ENCODE results near the gene BOD1. TPM values are rescaled to one million over a fixed set of nuclear protein-coding genes. Genes with fewer than 3 reads are reported as not detected.

Gene BOD1
- total and polyA plus RNA-seq, 2 of the 8 experiments (the other 6 are each of a cell fraction or from before 2014, with no cell fraction given) = 107 to 149 TPM

GRCh38 chr5:173642895-173643481 lies 26.5 kb upstream of the BOD1 start:
- Histone ChIP-seq H3K9ac (replicated peaks in 1 of 4; ENCODE audit: extremely low read depth in 1 of 4, low read depth in 3 of 4, low read length in 3 of 4) (no peak overlapping the region), H4K5ac (ENCODE audit: insufficient read length, low read depth, low read length) (no peak overlapping the region), H3K14ac (ENCODE audit: insufficient read length) (no peak overlapping the region), H3K79me1 (ENCODE audit: low read depth, low read length) (no peaks in the 10 kb centered on the region), H2BK5ac (ENCODE audit: low read depth, low read length) (no peak overlapping the region), H2BK15ac (ENCODE audit: low read length) (no peak overlapping the region), H3K9me3 (ENCODE audit: insufficient read depth in 2 of 2, low read depth in 1 of 2, low read length in 1 of 2) (no peaks in the 10 kb centered on the region), H3K27me3 (replicated peaks in 1 of 4; ENCODE audit: control insufficient read depth in 3 of 4, extremely low read depth in 1 of 4, insufficient read depth in 3 of 4, low read length in 3 of 4) (no peaks in the 10 kb centered on the region), H3K4me3 (ENCODE audit: extremely low read depth in 1 of 4, insufficient read depth in 2 of 4, low read depth in 3 of 4, low read length in 4 of 4) (no peak overlapping the region), H2BK12ac (ENCODE audit: low read depth, low read length) (peak overlapping the region; percentile 45; the same call in 1 of the 2 replicates), H3K4me2 (ENCODE audit: insufficient read depth in 1 of 2, low read depth in 2 of 2, low read length in 2 of 2) (no peak overlapping the region), H4K8ac (ENCODE audit: extremely low read depth, insufficient read depth, low read length) (no peak overlapping the region), H4K91ac (replicated peaks; ENCODE audit: insufficient read length, low read length) (no peak overlapping the region), H2AK5ac (ENCODE audit: low read depth, low read length) (no peak overlapping the region), H2BK20ac (ENCODE audit: low read length) (peak overlapping the region; percentile 62; the same call in 1 of the 2 replicates), H3K27ac (ENCODE audit: low read depth, low read length) (0 out of 2 replicates have a peak overlapping the region, but pooled peaks have one; percentile 23), H2AFZ (ENCODE audit: low read length) (no peak overlapping the region), H3K79me2 (ENCODE audit: control insufficient read depth in 1 of 2, insufficient read depth in 2 of 2, low read length in 2 of 2) (no peaks in the 10 kb centered on the region), H4K20me1 (replicated peaks in 1 of 2; ENCODE audit: control insufficient read depth in 1 of 2, insufficient read depth in 2 of 2, low read length in 2 of 2) (no peaks in the 10 kb centered on the region), H3K23me2 (ENCODE audit: low read depth, low read length) (no peaks in the 10 kb centered on the region), H3K23ac (ENCODE audit: insufficient read length) (no peak overlapping the region), H3K56ac (replicated peaks; ENCODE audit: insufficient read length, low read depth, low read length) (no peak overlapping the region), H3K18ac (ENCODE audit: extremely low read depth, low read length) (no peak overlapping the region; the same call in 1 of the 2 replicates), H3K4ac (replicated peaks; ENCODE audit: insufficient read length, low read depth, low read length) (no peak overlapping the region), H2BK120ac (replicated peaks; ENCODE audit: low read depth, low read length) (no peak overlapping the region), H3K36me3 (ENCODE audit: control insufficient read depth in 2 of 4, insufficient read depth in 4 of 4, low read length in 3 of 4) (no peaks in the 10 kb centered on the region; a peak in 1 of 8 replicates), H3K4me1 (replicated peaks in 1 of 4; ENCODE audit: control insufficient read depth in 3 of 4, insufficient read depth in 4 of 4, low read length in 3 of 4) (peaks cover 5 to 22% (median 11%) of the 10 kb centered on the region in 4 experiments)
- FAIRE-seq (no peak), DNase-seq (ENCODE audit: low read depth in 1 of 2, low spot score in 2 of 2) (no peak)
- TF ChIP-seq ATF2 (IDR thresholded peaks at IDR 0.05; ENCODE audit: low read length) (no peak), KDM1A (IDR thresholded peaks at IDR 0.05; ENCODE audit: borderline replicate concordance, low read length) (no peak), SP4 (IDR thresholded peaks at IDR 0.05; ENCODE audit: low read length) (no peak), MAX (IDR thresholded peaks at IDR 0.05) (no peak), SRF (IDR thresholded peaks at IDR 0.05; ENCODE audit: low read depth, low read length) (no peak)
- ChIA-PET POLR2A (ENCODE audit: partially characterized antibody) (interaction anchor here (0.9 to 1.4 kb wide), 4 partner anchors 13 to 321 kb away, joined by 3 to 6 read pairs (median 4); no protein-coding TSS in a partner anchor), CTCF (ENCODE audit: partially characterized antibody) (interaction anchor here (1.1 to 9.0 kb wide), 6 partner anchors 9 to 283 kb away, joined by 3 to 72 read pairs (median 5); no protein-coding TSS in a partner anchor)
- 86% methylated on average over 11 of the region's 11 CpGs; no CpG with 5 or more reads in 1 of the 2 experiments for WGBS, 2 experiments (ENCODE audit: extremely low coverage in 1 of 2, insufficient coverage in 1 of 2, insufficient read length in 1 of 2, insufficient replicate concordance in 2 of 2, low coverage in 1 of 2, low lambda C conversion rate in 2 of 2, missing lambda C conversion rate in 1 of 2)

Data from H1 (cell line).